Fibroblast of mammary gland (primary cell): Measurements from ENCODE around the gene ENO3.

Source experiments
- DNase-seq: peaks from one replicate; pipeline ENCODE4 v3.0.0-alpha.2; 2010; ENCODE audit warnings: low read depth
- H3K4me3 ChIP-seq: 2 replicates; pipeline ENCODE4 v1.5.1; 2011; ENCODE audit warnings: low read depth, mild to moderate bottlenecking, low read length, moderate library complexity; ENCODE audit not compliant: control insufficient read depth
- CTCF ChIP-seq: conservative IDR thresholded peaks from 2 replicates; pipeline ENCODE4 v1.5.1; 2011; ENCODE audit warnings: low read depth, low read length, inconsistent platforms; ENCODE audit not compliant: control insufficient read depth, insufficient read depth

The ENO3 gene

GRCh38 chr17:4986951-4987766, 36.2 kb downstream of the ENO3 start, which contains the start of gene CAMTA2:
Gene CAMTA2 (minus strand): TSS chr17:4987675. CDS start chr17:4986222, 1,453 bp downstream.
- peak within 1 kb of the TSS; percentile 74 for H3K4me3 ChIP-seq
- TF ChIP-seq CTCF, result peak; percentile 36

DNA sequence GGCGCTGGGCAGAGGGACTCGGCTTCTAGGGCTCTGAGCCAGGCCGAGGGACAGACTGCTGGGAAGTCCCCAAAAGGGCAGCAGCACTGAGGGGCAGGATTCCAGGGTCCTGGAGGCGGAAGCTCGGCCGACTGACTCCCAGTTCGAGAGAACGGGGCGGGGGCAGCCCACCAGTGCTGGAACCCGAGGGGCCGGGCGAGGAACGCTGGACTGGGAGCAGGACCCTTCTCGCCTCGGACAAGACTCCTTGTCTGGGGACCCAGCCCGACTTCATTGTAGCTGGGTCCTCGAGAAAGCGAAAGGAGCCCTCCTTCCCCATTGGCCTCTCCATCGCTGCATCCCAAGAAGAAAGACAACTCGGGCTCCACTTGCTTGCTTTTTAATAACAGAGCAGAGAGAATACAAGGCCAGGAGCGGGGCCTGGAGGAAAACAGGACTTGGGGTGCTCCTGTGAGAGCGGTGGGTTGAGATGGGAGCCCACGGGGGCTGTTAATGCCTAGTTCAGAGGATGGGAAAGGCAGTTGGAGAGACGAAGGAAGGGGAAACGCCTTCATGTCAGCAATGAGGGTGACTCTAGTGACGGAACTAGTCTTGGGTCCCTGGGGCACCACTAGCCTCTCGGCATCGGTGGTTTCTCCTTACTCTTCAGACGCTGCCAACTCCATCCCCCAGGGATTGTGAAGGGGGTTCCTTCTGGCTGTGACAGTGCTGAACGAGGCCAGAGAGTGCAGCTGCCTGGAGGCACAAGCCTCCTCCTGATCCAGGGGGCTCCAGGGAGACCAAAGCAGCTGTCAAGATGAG, 37.0 kb downstream of the ENO3 start:
- TF ChIP-seq CTCF, result no peak
- H3K4me3 ChIP-seq, result peak overlapping the region; percentile 74
- no peak for DNase-seq

More at GRCh38 chr17:4986951-4987766, 36.2 kb downstream of the ENO3 start, which contains the start of gene CAMTA2:
- DNase-seq, result peak; percentile 59

DNA sequence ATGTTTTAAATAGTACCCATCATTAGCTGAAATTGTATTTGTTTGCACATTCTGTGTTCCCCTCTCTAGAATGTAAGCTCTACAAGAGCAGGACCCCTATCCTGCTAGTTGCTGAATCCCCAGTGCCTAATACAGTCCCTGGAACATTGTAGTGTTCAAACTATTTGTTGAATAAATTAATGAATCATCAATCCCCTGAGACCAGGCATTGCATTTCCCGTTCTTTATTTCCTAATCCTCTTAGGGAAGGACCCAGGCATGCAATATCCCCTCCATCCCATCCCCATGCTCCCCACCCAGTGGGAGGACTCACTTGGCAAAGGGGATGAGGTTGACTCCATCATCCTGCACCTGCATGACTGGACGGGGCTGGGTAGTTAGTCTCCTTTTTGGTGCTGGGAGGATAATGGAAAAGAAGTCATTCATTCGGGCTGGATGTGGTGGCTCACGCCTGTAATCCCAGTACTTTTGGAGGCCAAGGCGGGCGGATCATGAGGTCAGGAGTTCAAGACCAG, 43.2 kb downstream of the ENO3 start:
- no peak for TF ChIP-seq CTCF
- DNase-seq, result peak; percentile 61

DNA sequence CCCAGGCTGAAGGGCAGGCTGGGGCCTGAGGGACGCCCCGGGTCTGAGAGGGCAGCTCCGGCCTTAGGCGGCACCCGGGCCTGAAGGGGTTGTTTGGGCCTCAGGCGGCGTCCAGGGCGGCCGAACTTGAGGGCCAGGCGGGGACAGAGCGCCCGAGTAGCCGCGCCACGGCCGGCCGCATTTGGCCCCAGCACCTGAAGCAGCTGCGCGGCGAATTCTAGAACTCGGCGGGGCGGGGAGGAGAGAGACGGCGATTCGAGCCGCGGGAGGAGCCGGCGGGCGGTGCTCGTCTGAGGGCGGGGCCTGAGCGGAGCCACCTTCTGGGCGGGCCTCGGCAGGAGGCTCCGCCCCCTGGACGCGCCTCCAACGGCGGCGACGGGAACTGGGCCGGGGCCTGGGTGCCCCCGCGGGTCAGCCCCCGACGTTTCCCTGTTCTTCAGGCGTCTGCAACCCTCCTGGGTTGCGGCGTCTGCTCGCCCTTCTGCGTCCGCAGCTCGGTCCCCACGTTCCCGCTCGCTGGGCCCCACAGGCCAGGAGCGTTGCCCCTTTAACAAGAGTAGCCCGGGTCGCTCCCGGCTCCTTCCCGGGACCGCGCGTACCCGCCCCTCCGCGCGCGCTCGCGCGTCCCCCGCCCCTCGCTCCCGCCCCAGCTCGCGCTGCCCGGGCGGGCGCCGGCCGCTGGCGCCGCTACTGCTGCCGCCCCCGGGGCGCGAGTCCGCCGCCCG, 46.5 kb downstream of the ENO3 start, which contains the start of the genes INCA1 and KIF1C:
Gene INCA1, minus strand, starts transcription at position 221 of the 725 bp plus-strand sequence. CDS start 3,085 bp downstream, outside the sequence.
Gene KIF1C, plus strand, starts transcription at position 649 of the 725 bp plus-strand sequence. CDS start 2,297 bp downstream, outside the sequence.
- peak within 1 kb of the TSS; percentile 75 for H3K4me3 ChIP-seq
- TF ChIP-seq CTCF, result no peak
- DNase-seq, result peak; percentile 77

More for the DNA sequence above, 43.2 kb downstream of the ENO3 start:
- H3K4me3 ChIP-seq, result no peak overlapping the region

- no peak for TF ChIP-seq CTCF
- peak overlapping the region; percentile 75 for H3K4me3 ChIP-seq
- DNase-seq, result no peak
These were observed 47.3 kb downstream of the ENO3 start for GRCh38 chr17:4998027-4998731.
